ENCODE measurements around the gene GON7.

DNA sequence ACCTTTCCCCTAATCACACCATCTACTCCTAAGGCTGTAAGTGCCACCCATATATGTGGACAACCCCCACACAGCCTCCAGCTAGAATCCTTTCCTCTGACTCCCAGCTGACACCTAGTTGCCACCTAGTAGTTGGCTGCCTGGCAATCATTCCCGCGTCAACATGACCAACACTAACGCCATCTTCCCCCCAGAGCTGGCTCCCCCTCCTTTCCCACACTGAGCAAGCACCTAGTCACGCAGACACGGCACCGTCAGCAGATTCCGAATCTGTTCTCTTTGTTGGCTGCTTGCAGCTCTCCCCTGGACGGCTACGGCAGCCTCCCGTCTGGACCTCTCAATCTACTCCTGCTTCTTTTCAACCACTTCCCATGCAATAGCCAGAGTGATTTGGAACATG lies 27.9 kb upstream of the GON7 start:
- no peak for TF ChIP-seq POLR2A (IDR thresholded peaks at IDR 0.05)
- TF ChIP-seq, protein P1, sequence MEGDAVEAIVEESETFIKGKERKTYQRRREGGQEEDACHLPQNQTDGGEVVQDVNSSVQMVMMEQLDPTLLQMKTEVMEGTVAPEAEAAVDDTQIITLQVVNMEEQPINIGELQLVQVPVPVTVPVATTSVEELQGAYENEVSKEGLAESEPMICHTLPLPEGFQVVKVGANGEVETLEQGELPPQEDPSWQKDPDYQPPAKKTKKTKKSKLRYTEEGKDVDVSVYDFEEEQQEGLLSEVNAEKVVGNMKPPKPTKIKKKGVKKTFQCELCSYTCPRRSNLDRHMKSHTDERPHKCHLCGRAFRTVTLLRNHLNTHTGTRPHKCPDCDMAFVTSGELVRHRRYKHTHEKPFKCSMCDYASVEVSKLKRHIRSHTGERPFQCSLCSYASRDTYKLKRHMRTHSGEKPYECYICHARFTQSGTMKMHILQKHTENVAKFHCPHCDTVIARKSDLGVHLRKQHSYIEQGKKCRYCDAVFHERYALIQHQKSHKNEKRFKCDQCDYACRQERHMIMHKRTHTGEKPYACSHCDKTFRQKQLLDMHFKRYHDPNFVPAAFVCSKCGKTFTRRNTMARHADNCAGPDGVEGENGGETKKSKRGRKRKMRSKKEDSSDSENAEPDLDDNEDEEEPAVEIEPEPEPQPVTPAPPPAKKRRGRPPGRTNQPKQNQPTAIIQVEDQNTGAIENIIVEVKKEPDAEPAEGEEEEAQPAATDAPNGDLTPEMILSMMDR (IDR thresholded peaks at IDR 0.05) = no peak

Data from testis (tissue), 2 donors.